GM18951 (cell line): Measurements from ENCODE around the gene SELENOT.
"Not testable (repeated sequence)": the region's sequence is repeated elsewhere in the genome, so short reads cannot be mapped to it uniquely, and the experiment has no call there.

Experiments
- POLR2A ChIP-seq: IDR thresholded peaks from 4 replicates; pipeline ENCODE4 v1.6.1; 2011; ENCODE audit warnings: mild to moderate bottlenecking; ENCODE audit not compliant: insufficient read length, insufficient read depth; ENCODE audit errors: extremely low read depth
- in situ Hi-C: fragments of 300-500 bp; cut with MboI; formaldehyde crosslinking; loops from one replicate; pipeline ENCODE4 v1.12.0; 2022; ENCODE audit warnings: low sequenced_read_pairs, mixed read lengths, inconsistent platforms; ENCODE audit not compliant: unreplicated experiment

Gene SELENOT

DNA sequence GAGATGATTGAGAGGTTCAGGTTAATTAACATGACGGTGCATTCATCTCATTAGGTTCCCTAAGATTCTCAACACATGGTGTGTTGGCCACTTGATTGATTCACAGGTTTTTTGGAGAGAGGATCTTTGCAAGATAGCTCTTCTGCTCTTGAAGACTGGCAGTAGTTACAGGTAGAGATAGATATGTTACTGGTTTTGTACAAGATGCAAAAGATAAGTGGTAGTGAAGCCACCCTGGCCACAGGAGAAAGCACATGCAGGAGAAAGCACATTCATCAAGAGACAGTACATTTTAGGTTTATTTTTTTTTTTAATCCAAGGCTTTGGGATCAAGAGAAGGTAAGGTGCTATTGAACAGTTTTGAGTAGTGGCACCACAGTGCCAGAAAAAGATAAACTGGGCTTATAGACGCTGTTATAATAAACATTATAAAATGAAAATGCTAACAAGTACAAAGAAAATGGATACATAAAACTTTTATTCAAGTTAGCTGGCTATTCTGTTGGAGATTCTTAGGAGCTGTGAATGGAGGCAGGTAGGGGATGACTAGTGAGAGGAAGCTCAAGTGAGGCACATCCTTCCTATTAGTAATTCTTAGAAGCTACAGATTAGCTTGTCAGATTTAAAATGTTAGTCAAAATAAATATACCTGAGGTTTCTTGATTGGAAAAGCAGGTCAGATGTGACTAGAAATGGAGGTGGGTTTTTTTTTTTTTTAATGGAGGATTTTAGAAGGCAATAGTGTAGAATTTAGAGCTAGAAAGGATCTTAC lies 10.8 kb downstream of the SELENOT start:
- TF ChIP-seq POLR2A, result no peak

DNA sequence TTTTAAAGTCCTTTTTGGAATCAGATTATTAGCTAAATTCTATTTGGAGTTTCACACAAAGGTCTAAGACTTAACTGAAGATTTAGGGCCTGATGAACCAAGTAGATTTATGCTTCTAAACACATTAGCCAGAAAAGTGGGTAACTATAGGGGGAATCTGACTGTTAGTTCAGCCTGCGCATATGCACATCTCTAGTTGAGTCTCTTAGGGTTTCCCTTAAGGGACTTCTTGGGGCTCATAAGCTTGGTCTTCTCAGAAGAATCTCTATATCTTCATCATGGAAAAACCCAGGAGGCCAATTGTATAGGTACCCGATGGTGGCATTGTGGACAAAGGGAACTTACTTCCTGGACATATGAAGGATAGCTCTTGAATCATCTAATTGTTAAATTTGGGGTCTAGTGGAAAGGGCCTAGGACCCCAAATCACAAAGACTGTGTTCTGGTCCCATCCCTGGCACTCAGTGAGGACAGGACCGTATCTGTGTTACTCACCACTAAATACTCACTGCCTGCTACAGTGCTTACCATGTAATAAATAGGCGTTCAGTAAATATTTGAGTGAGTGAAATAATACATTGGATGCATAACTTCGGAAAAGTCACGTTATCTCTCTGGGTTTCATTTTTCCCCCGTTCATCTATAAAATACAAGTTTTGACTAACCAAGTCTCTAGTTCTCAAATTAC lies 17.0 kb downstream of the SELENOT start:
- TF ChIP-seq POLR2A, result no peak

More for the DNA sequence above, 10.8 kb downstream of the SELENOT start:
- in situ Hi-C loops, result no loop called here

DNA sequence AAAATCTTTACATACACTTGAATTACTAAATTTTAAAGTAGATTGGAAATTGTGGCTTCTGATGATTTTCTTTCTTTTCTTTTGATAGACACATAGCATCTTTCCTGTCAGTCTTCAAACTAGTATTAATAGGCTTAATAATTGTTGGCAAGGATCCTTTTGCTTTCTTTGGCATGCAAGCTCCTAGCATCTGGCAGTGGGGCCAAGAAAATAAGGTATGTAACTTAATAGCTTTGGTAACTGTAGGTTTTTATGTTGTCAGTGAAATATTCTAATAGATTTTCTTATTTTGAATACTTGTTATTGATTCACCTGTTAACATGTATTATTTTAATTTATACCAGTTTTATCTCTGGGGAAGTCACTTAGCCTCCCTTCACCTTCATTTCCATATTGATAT lies 19.8 kb downstream of the SELENOT start:
- in situ Hi-C loops, result not testable (repeated sequence)

More for the DNA sequence above, 17.0 kb downstream of the SELENOT start:
- in situ Hi-C loops, result no loop called here

GRCh38 chr3:150623945-150624344 lies 20.8 kb downstream of the SELENOT start:
- TF ChIP-seq POLR2A, result no peak
- in situ Hi-C loops, result no loop called here

DNA sequence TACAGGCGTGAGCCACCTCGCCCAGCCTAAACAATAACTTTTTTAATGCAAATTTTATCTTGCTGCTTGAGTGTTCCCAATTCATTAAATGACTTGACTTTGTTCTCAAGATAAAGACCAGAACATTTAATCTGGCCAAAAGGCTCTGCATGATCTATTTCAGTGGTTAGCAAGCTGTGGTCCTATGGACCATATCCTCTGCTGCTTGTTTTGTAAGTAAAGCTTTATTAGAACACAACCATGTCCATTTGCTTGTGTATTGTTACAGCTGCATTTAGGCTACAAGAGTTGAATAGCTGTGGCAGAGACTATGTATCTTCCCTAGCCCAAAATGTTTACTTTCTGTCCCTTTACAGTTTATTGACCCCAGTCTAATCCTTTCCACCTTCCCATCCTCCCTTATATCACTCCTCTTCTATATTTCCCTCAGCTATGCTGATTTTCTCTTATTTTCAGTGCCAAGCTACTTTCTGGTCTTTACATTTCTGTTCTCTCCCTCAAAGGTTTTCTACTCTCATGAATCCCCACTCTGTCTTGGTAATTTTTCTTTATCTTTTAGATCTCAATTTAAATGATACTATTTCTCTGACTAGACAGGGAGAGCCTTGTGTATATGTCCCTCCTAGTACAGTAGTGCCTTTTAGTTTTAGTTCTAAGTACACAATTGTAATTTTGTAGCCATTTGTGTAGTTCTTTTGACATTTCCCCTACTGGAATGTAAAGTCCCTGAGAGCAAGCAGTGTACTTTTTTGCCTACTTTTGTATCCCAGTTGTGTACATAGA lies 23.2 kb downstream of the SELENOT start:
- in situ Hi-C loops, result no loop called here
- no peak for TF ChIP-seq POLR2A

DNA sequence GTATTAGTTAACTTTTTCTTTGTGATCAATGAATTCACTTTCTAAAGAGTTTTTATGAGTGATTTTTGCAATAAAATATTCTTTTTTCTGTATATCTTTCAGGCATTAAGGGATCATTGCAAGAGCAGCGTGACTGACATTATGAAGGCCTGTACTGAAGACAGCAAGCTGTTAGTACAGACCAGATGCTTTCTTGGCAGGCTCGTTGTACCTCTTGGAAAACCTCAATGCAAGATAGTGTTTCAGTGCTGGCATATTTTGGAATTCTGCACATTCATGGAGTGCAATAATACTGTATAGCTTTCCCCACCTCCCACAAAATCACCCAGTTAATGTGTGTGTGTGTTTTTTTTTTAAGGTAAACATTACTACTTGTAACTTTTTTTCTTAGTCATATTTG lies 24.4 kb downstream of the SELENOT start:
- in situ Hi-C loops, result no loop called here
- TF ChIP-seq POLR2A, result no peak

GRCh38 chr3:150631515-150632221 lies 28.5 kb downstream of the SELENOT start:
- TF ChIP-seq POLR2A, result peak; percentile 13
- in situ Hi-C loops, result no loop called here

DNA sequence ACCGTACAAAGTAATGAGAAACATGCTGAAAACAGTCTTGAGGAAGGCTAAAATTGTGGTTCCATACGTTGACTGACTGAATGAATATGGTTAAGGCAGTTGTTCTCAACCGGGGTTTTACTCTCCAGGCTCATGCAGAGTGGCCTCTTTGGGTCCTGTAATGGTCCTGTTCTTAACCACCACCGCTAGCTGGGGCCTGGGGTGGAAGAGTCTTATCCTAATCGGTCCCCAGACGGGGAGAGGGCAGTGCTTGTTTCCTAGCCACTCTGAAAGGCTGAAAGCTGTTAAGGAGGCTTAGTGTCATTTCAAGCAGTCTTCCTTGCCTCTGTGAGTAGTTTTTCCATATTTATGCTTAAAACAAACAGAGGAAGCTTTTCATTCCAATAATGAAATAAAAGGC lies 32.0 kb downstream of the SELENOT start:
- in situ Hi-C loops, result no loop called here

GRCh38 chr3:150635526-150635925 lies 32.4 kb downstream of the SELENOT start:
- TF ChIP-seq POLR2A, result no peak
- in situ Hi-C loops, result no loop called here

More for the DNA sequence above, 32.0 kb downstream of the SELENOT start:
- no peak for TF ChIP-seq POLR2A

DNA sequence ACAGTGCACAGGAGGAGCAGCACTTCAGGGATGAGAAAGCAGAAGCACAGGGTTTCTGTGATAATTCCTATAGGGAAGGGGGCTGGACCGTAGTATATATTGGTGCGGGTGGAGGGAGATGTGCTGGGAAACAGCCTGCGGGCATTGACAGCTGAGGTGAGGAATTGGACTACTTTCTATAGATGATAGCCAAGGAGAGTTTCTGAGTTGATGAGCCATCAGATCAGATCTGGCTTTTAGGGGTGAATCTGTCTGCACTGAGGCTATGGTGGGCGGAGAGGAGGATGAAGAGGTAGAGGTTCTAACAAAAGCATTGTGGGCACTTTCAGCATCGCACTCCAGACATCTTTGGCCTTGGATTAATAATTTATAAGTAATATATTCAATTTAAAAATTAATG lies 33.1 kb downstream of the SELENOT start:
- in situ Hi-C loops, result no loop called here
- no peak for TF ChIP-seq POLR2A

DNA sequence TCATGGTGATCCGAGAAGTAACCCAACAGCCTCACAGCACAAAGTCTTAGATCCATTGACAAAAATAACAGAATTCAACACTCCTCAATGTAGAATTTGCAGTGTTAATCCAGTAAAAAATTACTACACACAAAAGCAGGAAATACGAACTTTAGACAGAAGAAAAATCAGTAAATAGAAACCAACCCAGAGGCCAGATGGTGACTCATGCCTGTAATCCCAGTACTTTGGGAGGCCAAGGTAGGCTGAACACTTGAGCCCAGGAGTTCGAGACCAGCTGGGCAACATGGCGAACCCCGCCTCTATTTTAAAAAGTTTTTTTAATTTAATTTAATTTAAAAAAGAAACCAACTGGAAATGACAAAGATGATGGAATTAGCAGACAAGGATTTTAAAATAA lies 36.1 kb downstream of the SELENOT start:
- no peak for TF ChIP-seq POLR2A
- in situ Hi-C loops, result no loop called here

GRCh38 chr3:150640256-150640655 lies 37.1 kb downstream of the SELENOT start:
- in situ Hi-C loops, result no loop called here
- TF ChIP-seq POLR2A, result no peak

- TF ChIP-seq POLR2A, result no peak
- in situ Hi-C loops, result no loop called here
Observed at GRCh38 chr3:150653110-150653561, 50.0 kb downstream of the SELENOT start.
